HEK293T (cell line): ENCODE results near the gene ZNF516.

Experiments
- CTCF ChIA-PET: fragments of 350-600 bp; formaldehyde crosslinking; extraction: SDS; loops from one replicate; lab custom pipeline; 2021; ENCODE audit warnings: antibody characterized with exemption, inconsistent platforms; lab: Yijun Ruan, JAX
- POLR2A ChIA-PET: fragments of 350-600 bp; formaldehyde crosslinking; extraction: SDS; loops from one replicate; lab custom pipeline; 2020; ENCODE audit warnings: antibody characterized with exemption, inconsistent platforms; lab: Yijun Ruan, JAX
- DNase-seq: peaks from one replicate; pipeline ENCODE4 v3.0.0; 2012; ENCODE audit warnings: mixed read lengths; ENCODE audit errors: extremely low spot score
- ARNT ChIP-seq: fragments of 450-650 bp; IDR thresholded peaks from 2 replicates; pipeline ENCODE4 v1.6.1; 2017; ENCODE audit warnings: mild to moderate bottlenecking
- BHLHE40 ChIP-seq: fragments of 450-650 bp; IDR thresholded peaks from 2 replicates; pipeline ENCODE4 v1.6.1; 2016; ENCODE audit warnings: mild to moderate bottlenecking, moderate library complexity, borderline replicate concordance
- CTBP1 ChIP-seq: fragments of 450-650 bp; IDR thresholded peaks from 2 replicates; pipeline ENCODE4 v1.6.1; 2016; ENCODE audit warnings: borderline replicate concordance
- ELF4 ChIP-seq: fragments of 450-650 bp; IDR thresholded peaks from 2 replicates; pipeline ENCODE4 v1.6.1; 2017; ENCODE audit warnings: antibody characterized with exemption
- FOXA1 ChIP-seq: fragments of 450-650 bp; IDR thresholded peaks from 2 replicates; pipeline ENCODE4 v1.6.1; 2016; ENCODE audit warnings: mild to moderate bottlenecking
- FOXK2 ChIP-seq: fragments of 450-650 bp; IDR thresholded peaks from 2 replicates; pipeline ENCODE4 v1.6.1; 2016; ENCODE audit warnings: mild to moderate bottlenecking
- FOXM1 ChIP-seq: fragments of 450-650 bp; IDR thresholded peaks from 2 replicates; pipeline ENCODE4 v1.6.1; 2017; ENCODE audit warnings: mild to moderate bottlenecking, borderline replicate concordance
- HDGF ChIP-seq: fragments of 450-650 bp; IDR thresholded peaks from 2 replicates; pipeline ENCODE4 v1.6.1; 2017; ENCODE audit warnings: antibody characterized with exemption, borderline replicate concordance
- L3MBTL2 ChIP-seq: fragments of 450-650 bp; conservative IDR thresholded peaks from 2 replicates; pipeline ENCODE4 v1.6.1; 2016; ENCODE audit warnings: mild to moderate bottlenecking
- LEF1 ChIP-seq: fragments of 450-650 bp; IDR thresholded peaks from 2 replicates; pipeline ENCODE4 v1.6.1; 2017; ENCODE audit warnings: mild to moderate bottlenecking, borderline replicate concordance
- NFRKB ChIP-seq: fragments of 450-650 bp; IDR thresholded peaks from 2 replicates; pipeline ENCODE4 v1.6.1; 2016; ENCODE audit warnings: mild to moderate bottlenecking, moderate library complexity
- PKNOX1 ChIP-seq: fragments of 450-650 bp; IDR thresholded peaks from 2 replicates; pipeline ENCODE4 v1.6.1; 2016
- SP1 ChIP-seq: fragments of 450-650 bp; IDR thresholded peaks from 2 replicates; pipeline ENCODE4 v1.6.1; 2017
- SUZ12 ChIP-seq: fragments of 450-650 bp; IDR thresholded peaks from 2 replicates; pipeline ENCODE4 v1.6.1; 2016; ENCODE audit warnings: mild to moderate bottlenecking
- TARDBP ChIP-seq: fragments of 450-650 bp; IDR thresholded peaks from 2 replicates; pipeline ENCODE4 v1.6.1; 2016
- ZNF384 ChIP-seq: fragments of 450-650 bp; IDR thresholded peaks from 2 replicates; pipeline ENCODE4 v1.6.1; 2016

Gene ZNF516

DNA sequence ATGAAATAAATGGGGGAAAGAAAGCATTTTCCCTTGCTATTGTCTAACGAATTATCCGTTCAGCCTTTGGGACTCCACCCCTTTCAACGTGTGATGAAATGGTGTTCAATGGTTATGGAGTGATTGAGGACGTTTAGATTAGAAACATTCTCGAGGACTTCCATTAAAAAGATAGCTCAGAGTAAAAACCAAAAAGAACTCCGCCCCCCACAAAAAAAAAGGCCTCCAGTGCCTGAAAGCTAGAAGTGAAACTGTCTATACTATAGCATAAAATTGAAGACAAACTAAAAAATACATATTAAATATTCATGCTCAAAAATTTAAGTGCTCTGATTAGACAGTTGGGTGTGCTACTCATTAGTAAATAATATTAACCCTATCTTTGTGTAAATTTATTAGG, 3.0 kb upstream of the ZNF516 start:
- POLR2A ChIA-PET = interaction anchor here (3.0 kb wide), 1 partner anchor 122 kb away, joined by 6 read pairs; no protein-coding TSS in a partner anchor
- TF ChIP-seq BHLHE40 = no peak
- no peak for TF ChIP-seq FOXA1
- TF ChIP-seq NFRKB = no peak
- TF ChIP-seq FOXM1 = no peak
- no peak for TF ChIP-seq SP1
- no peak for TF ChIP-seq HDGF
- no peak for TF ChIP-seq LEF1
- TF ChIP-seq ZNF384 = no peak
- no peak for TF ChIP-seq FOXK2
- TF ChIP-seq SUZ12 = no peak
- TF ChIP-seq CTBP1 = no peak
- TF ChIP-seq ELF4 = no peak
- no peak for TF ChIP-seq TARDBP
- no peak for TF ChIP-seq L3MBTL2
- TF ChIP-seq PKNOX1 = no peak
- TF ChIP-seq ARNT = no peak
- no peak for DNase-seq
- CTCF ChIA-PET = interaction anchor here (0.6 kb wide), 1 partner anchor 189 kb away, joined by 7 read pairs; no protein-coding TSS in a partner anchor

DNA sequence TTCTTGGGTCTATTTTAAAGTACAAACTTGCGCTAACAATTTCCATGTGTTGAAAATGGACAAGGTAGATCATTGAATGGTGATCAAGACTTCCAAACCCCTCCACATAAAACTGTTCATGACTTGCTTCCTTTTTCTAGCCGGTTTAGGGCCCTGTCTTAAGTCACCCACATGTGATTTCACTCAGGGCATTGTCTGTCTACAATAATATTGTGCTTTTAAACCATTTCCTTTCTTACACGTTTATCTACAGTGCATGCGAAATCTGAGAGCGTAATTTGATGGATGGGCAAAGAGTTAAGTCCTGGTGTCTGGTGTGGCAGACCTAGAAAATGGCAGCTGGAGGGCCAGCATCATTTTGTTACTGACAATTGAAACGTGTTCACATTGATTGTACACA, 2.0 kb upstream of the ZNF516 start:
- ChIA-PET CTCF (no interaction called here), POLR2A (interaction anchor here (3.0 kb wide), 1 partner anchor 123 kb away, joined by 6 read pairs; no protein-coding TSS in a partner anchor)
- TF ChIP-seq CTBP1 = no peak
- DNase-seq = no peak

DNA sequence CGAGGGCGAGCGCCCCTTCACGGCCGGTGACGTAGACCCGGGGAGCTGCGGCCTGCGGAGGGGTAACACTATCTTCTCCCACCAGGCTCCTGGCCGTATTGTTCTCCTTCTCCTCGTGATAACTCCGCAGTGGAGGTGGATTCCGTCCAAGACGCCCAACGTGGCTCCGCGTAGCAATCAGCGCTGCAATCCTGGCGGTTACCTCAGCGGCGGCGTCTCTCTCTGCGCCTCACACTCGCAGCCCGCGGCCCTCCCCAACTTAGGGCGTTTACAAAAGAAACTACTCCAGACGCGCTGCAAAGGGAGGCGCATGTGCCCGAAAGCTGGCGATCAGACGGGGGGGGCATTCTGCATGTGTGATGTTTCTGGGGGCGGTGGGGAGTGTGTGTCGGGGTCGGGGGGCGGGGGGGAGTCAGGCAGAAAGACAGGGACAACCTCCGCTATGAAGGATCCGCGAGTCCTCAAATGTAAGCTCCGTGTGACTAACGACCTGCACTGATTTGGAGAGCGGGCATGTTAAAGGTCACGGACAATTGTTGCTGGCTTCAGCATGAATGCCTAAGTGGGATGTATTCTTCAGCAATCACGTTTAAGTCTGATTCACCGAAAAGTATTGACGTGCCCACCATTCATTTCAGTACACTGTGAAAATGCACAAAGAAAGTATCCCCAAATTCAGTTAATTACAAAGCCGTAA, 1.3 kb upstream of the ZNF516 start:
- ChIA-PET POLR2A (interaction anchor here (3.0 kb wide), 1 partner anchor 124 kb away, joined by 6 read pairs; no protein-coding TSS in a partner anchor), CTCF (no interaction called here)
- DNase-seq = no peak
- TF ChIP-seq SUZ12 (no peak), ZNF384 (no peak), ELF4 (no peak), SP1 (no peak), CTBP1 (no peak), BHLHE40 (no peak), FOXK2 (no peak), ARNT (no peak), HDGF (no peak), LEF1 (no peak), FOXA1 (no peak), NFRKB (no peak)

- no peak for DNase-seq
Measured at GRCh38 chr18:76495435-76496193, 572 bp upstream of the ZNF516 start.

DNA sequence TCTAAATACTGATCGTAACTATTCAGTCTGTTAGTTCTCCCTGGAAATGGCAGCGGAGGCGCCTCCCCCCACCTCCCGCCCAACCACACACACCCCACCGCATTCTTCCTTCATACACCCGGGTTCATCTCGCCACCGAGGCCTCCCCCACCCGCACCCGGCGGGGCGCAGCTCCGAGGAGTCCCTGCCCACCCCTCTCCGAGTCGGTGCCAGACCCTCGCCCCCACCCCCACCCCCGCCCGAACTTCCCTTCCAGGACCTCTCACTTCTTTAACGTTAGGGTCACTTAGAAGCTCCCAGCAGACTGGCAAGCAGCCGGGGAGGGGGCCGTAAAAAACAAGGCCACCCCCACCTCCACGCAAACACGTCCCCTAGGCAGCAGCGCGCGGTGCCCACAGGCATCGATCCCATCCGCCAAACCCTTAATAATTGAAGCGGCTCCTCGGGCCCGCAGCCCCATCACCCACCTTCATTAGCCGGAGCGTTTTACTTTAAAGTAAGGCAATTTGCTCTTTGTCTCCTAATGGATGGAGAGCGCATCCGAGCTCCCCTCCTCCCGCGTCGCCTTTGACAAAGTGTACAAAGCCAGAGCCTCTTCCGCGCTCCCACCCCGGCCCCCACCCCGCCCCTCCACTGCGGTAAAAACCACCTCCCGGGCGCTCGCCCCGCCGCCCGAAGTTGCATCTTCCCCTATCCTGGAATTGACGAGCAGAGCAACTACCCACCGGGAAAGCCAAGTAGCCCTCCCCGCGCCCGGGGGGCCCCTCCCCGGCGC, 624 bp downstream of the ZNF516 start:
- ChIA-PET CTCF (no interaction called here), POLR2A (interaction anchor here (1.0 to 1.7 kb wide), 4 partner anchors 31 to 126 kb away, joined by 3 to 5 read pairs (median 4); no protein-coding TSS in a partner anchor)
- no peak for TF ChIP-seq NFRKB
- TF ChIP-seq FOXM1 = no peak
- TF ChIP-seq ARNT = no peak
- no peak for TF ChIP-seq PKNOX1
- TF ChIP-seq ZNF384 = no peak
- TF ChIP-seq SP1 = no peak
- TF ChIP-seq FOXA1 = no peak
- TF ChIP-seq L3MBTL2 = no peak
- no peak for TF ChIP-seq ELF4
- TF ChIP-seq LEF1 = no peak
- no peak for TF ChIP-seq TARDBP
- no peak for TF ChIP-seq BHLHE40
- TF ChIP-seq SUZ12 = no peak
- TF ChIP-seq FOXK2 = no peak
- no peak for TF ChIP-seq CTBP1
- no peak for TF ChIP-seq HDGF
- DNase-seq = no peak

More at GRCh38 chr18:76495435-76496193, 572 bp upstream of the ZNF516 start:
- POLR2A ChIA-PET = interaction anchor here (3.0 kb wide), 1 partner anchor 124 kb away, joined by 6 read pairs; no protein-coding TSS in a partner anchor
- CTCF ChIA-PET = no interaction called here
- no peak for TF ChIP-seq TARDBP
- no peak for TF ChIP-seq PKNOX1
- no peak for TF ChIP-seq FOXA1
- no peak for TF ChIP-seq SUZ12
- TF ChIP-seq NFRKB = no peak
- TF ChIP-seq CTBP1 = no peak
- no peak for TF ChIP-seq ZNF384
- TF ChIP-seq ELF4 = no peak
- no peak for TF ChIP-seq FOXK2
- TF ChIP-seq L3MBTL2 = no peak
- no peak for TF ChIP-seq ARNT
- TF ChIP-seq BHLHE40 = no peak
- no peak for TF ChIP-seq FOXM1
- TF ChIP-seq HDGF = no peak
- TF ChIP-seq LEF1 = no peak
